GM23338 (cell line): ENCODE results near the gene TSPAN4. TPM values are rescaled to one million over a fixed set of nuclear protein-coding genes. Genes with fewer than 3 reads are reported as not detected.

Experiments used
- ATAC-seq: fragments of 200-7000 bp; cut with Tn5 transposase; 3 replicates; pipeline ENCODE4 v1.9.1; 2020
- DNase-seq: peaks from one replicate; pipeline ENCODE4 v3.0.0-alpha.2; 2015; ENCODE audit warnings: low spot score
- H2AFZ ChIP-seq: fragments of 200-600 bp; sonication (generic); 2 replicates; pipeline ENCODE4 v1.8.0; 2016; ENCODE audit warnings: antibody characterized with exemption, mild to moderate bottlenecking, moderate library complexity
- H3F3A ChIP-seq: fragments of 200-600 bp; sonication (generic); replicated peaks from 2 replicates; pipeline ENCODE4 v1.8.0; 2017; ENCODE audit warnings: antibody characterized with exemption, mixed run types, low read depth
- H3K27ac ChIP-seq: fragments of 200-600 bp; sonication (generic); 2 replicates; pipeline ENCODE4 v1.6.1; 2016; ENCODE audit warnings: low read depth
- H3K27me3 ChIP-seq: fragments of 200-600 bp; sonication (generic); 2 replicates; pipeline ENCODE4 v1.8.0; 2016; ENCODE audit warnings: mild to moderate bottlenecking, mixed run types, moderate library complexity; ENCODE audit not compliant: insufficient read depth
- H3K36me3 ChIP-seq: fragments of 200-600 bp; sonication (generic); 2 replicates; pipeline ENCODE4 v1.8.0; 2016; ENCODE audit warnings: mild to moderate bottlenecking; ENCODE audit not compliant: insufficient read depth
- H3K4me1 ChIP-seq: fragments of 200-600 bp; sonication (generic); 2 replicates; pipeline ENCODE4 v1.8.0; 2016; ENCODE audit warnings: mild to moderate bottlenecking, moderate library complexity; ENCODE audit not compliant: insufficient read depth
- H3K4me2 ChIP-seq: fragments of 200-600 bp; sonication (generic); 2 replicates; pipeline ENCODE4 v1.7.1; 2017; ENCODE audit warnings: mixed run types
- H3K4me3 ChIP-seq: fragments of 200-600 bp; sonication (generic); 2 replicates; pipeline ENCODE4 v1.6.1; 2016; ENCODE audit warnings: mixed run types
- H3K79me2 ChIP-seq: fragments of 200-600 bp; sonication (generic); replicated peaks from 2 replicates; pipeline ENCODE4 v1.8.0; 2017; ENCODE audit warnings: mild to moderate bottlenecking; ENCODE audit not compliant: insufficient read depth
- H3K9me2 ChIP-seq: fragments of 200-600 bp; sonication (generic); 2 replicates; pipeline ENCODE4 v1.8.0; 2017; ENCODE audit not compliant: insufficient read depth
- H4K20me1 ChIP-seq: fragments of 200-600 bp; sonication (generic); replicated peaks from 2 replicates; pipeline ENCODE4 v1.8.0; 2017; ENCODE audit warnings: mild to moderate bottlenecking; ENCODE audit not compliant: insufficient read depth
- H3K27ac Mint-ChIP-seq: 2 replicates; pipeline ENCODE4 v1.8.0; 2020; ENCODE audit warnings: inconsistent platforms, mild to moderate bottlenecking, moderate library complexity, mixed read lengths
- H3K27me3 Mint-ChIP-seq: 3 replicates; pipeline ENCODE4 v1.8.0; 2022; ENCODE audit warnings: low read depth, mild to moderate bottlenecking, moderate library complexity, mixed read lengths, inconsistent platforms; ENCODE audit not compliant: insufficient read depth, poor library complexity
- H3K36me3 Mint-ChIP-seq: 3 replicates; pipeline ENCODE4 v1.8.0; 2021; ENCODE audit warnings: low read depth, mild to moderate bottlenecking, inconsistent platforms, moderate library complexity, mixed read lengths
- H3K4me1 Mint-ChIP-seq: 3 replicates; pipeline ENCODE4 v1.8.0; 2020; ENCODE audit warnings: mild to moderate bottlenecking, inconsistent platforms, mixed read lengths
- H3K4me3 Mint-ChIP-seq: 3 replicates; pipeline ENCODE4 v1.8.0; 2021; ENCODE audit warnings: moderate library complexity, mild to moderate bottlenecking, inconsistent platforms, mixed read lengths
- H3K9me3 Mint-ChIP-seq: 3 replicates; pipeline ENCODE4 v1.8.0; 2020; ENCODE audit warnings: moderate library complexity, mild to moderate bottlenecking, inconsistent platforms, mixed read lengths
- EZH2 ChIP-seq: fragments of 200-600 bp; sonication (generic); IDR thresholded peaks from one replicate; pipeline ENCODE4 v1.8.0; 2017; ENCODE audit warnings: antibody characterized with exemption, mild to moderate bottlenecking, low read depth; ENCODE audit not compliant: unreplicated experiment
- EZH2phosphoT487 ChIP-seq: fragments of 200-600 bp; sonication (generic); IDR thresholded peaks from one replicate; pipeline ENCODE4 v1.8.1; 2018; ENCODE audit warnings: antibody characterized with exemption; ENCODE audit not compliant: unreplicated experiment
- NANOG ChIP-seq: IDR thresholded peaks from 2 replicates; pipeline ENCODE4 v1.6.1; 2016; ENCODE audit warnings: antibody characterized with exemption, borderline replicate concordance
- polyA plus RNA-seq: library from polyadenylated mRNA; unstranded; fragments of >200 nt; fragmentation: Nextera tagmentation; extraction: Ambion mirVana; gene quantifications from 2 replicates; pipeline ENCODE4 v1.2.1, GENCODE V29; 2016
- total RNA-seq: library from RNA; depleted of rRNA; stranded (reverse); fragments of >200 nt; shearing (Covaris generic); gene quantifications from 2 replicates; pipeline ENCODE4 v1.2.3, GENCODE V29; 2014
- TF ChIP-seq, protein P1 (sequence below): IDR thresholded peaks from one replicate; pipeline ENCODE4 v1.6.1; 2018; ENCODE audit warnings: antibody characterized with exemption; ENCODE audit not compliant: unreplicated experiment
- TF ChIP-seq, protein P2 (sequence below): fragments of 250-450 bp; sonication (Bioruptor Pico); IDR thresholded peaks from 2 replicates; pipeline ENCODE4 v1.5.0; 2020; ENCODE audit warnings: mild to moderate bottlenecking, moderate library complexity

The TSPAN4 gene
- total and polyA plus RNA-seq, 2 experiments from 2014 or later = 76.8 to 150 TPM

DNA sequence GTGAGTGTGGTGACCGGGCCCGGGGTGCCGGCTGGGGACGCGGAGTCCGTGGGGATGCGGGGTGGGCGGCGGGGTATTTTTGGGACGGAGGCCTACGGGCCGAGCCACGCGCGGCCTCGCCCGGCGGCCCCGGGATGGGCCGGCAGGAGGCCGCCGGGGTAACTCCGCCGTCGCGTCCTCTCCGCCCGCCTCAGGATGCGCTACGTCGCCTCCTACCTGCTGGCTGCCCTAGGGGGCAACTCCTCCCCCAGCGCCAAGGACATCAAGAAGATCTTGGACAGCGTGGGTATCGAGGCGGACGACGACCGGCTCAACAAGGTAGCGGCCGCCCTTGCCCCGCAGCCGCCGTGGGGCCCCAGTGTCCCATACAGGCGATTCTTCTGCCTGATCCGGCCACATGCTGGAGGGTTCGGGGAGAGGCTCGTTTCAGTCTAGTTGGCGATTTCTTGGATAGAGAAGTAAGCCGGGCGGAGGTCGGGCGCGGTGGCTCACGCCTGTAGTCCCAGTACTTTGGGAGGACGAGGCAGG lies 32.5 kb upstream of the TSPAN4 start:
- H3K4me1 ChIP-seq = peaks cover 13% of the 10 kb centered on the region
- H4K20me1 ChIP-seq = peaks cover 20% of the 10 kb centered on the region
- peak overlapping the region; percentile 99 for H3K4me2 ChIP-seq
- H3K4me3 ChIP-seq = peak overlapping the region; percentile 98
- peaks cover 22% of the 10 kb centered on the region for H3K36me3 ChIP-seq
- Mint-ChIP-seq H3K9me3 (peaks cover 5% of the 10 kb centered on the region; the same call in 1 of the 3 replicates), H3K27me3 (peaks cover 36% of the 10 kb centered on the region), H3K4me1 (peaks cover 24% of the 10 kb centered on the region), H3K36me3 (peaks cover 38% of the 10 kb centered on the region), H3K27ac (peak overlapping the region; percentile 93), H3K4me3 (peak overlapping the region; percentile 94)
- no peaks in the 10 kb centered on the region for H3K27me3 ChIP-seq
- H3K79me2 ChIP-seq = peaks cover 38% of the 10 kb centered on the region
- no peak for DNase-seq
- peak overlapping the region; percentile 86 for H3K27ac ChIP-seq
- no peaks in the 10 kb centered on the region for H3K9me2 ChIP-seq
- TF ChIP-seq, protein P1, sequence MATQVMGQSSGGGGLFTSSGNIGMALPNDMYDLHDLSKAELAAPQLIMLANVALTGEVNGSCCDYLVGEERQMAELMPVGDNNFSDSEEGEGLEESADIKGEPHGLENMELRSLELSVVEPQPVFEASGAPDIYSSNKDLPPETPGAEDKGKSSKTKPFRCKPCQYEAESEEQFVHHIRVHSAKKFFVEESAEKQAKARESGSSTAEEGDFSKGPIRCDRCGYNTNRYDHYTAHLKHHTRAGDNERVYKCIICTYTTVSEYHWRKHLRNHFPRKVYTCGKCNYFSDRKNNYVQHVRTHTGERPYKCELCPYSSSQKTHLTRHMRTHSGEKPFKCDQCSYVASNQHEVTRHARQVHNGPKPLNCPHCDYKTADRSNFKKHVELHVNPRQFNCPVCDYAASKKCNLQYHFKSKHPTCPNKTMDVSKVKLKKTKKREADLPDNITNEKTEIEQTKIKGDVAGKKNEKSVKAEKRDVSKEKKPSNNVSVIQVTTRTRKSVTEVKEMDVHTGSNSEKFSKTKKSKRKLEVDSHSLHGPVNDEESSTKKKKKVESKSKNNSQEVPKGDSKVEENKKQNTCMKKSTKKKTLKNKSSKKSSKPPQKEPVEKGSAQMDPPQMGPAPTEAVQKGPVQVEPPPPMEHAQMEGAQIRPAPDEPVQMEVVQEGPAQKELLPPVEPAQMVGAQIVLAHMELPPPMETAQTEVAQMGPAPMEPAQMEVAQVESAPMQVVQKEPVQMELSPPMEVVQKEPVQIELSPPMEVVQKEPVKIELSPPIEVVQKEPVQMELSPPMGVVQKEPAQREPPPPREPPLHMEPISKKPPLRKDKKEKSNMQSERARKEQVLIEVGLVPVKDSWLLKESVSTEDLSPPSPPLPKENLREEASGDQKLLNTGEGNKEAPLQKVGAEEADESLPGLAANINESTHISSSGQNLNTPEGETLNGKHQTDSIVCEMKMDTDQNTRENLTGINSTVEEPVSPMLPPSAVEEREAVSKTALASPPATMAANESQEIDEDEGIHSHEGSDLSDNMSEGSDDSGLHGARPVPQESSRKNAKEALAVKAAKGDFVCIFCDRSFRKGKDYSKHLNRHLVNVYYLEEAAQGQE = no peak
- no peak for TF ChIP-seq EZH2
- TF ChIP-seq EZH2phosphoT487 = no peak
- TF ChIP-seq, protein P2, sequence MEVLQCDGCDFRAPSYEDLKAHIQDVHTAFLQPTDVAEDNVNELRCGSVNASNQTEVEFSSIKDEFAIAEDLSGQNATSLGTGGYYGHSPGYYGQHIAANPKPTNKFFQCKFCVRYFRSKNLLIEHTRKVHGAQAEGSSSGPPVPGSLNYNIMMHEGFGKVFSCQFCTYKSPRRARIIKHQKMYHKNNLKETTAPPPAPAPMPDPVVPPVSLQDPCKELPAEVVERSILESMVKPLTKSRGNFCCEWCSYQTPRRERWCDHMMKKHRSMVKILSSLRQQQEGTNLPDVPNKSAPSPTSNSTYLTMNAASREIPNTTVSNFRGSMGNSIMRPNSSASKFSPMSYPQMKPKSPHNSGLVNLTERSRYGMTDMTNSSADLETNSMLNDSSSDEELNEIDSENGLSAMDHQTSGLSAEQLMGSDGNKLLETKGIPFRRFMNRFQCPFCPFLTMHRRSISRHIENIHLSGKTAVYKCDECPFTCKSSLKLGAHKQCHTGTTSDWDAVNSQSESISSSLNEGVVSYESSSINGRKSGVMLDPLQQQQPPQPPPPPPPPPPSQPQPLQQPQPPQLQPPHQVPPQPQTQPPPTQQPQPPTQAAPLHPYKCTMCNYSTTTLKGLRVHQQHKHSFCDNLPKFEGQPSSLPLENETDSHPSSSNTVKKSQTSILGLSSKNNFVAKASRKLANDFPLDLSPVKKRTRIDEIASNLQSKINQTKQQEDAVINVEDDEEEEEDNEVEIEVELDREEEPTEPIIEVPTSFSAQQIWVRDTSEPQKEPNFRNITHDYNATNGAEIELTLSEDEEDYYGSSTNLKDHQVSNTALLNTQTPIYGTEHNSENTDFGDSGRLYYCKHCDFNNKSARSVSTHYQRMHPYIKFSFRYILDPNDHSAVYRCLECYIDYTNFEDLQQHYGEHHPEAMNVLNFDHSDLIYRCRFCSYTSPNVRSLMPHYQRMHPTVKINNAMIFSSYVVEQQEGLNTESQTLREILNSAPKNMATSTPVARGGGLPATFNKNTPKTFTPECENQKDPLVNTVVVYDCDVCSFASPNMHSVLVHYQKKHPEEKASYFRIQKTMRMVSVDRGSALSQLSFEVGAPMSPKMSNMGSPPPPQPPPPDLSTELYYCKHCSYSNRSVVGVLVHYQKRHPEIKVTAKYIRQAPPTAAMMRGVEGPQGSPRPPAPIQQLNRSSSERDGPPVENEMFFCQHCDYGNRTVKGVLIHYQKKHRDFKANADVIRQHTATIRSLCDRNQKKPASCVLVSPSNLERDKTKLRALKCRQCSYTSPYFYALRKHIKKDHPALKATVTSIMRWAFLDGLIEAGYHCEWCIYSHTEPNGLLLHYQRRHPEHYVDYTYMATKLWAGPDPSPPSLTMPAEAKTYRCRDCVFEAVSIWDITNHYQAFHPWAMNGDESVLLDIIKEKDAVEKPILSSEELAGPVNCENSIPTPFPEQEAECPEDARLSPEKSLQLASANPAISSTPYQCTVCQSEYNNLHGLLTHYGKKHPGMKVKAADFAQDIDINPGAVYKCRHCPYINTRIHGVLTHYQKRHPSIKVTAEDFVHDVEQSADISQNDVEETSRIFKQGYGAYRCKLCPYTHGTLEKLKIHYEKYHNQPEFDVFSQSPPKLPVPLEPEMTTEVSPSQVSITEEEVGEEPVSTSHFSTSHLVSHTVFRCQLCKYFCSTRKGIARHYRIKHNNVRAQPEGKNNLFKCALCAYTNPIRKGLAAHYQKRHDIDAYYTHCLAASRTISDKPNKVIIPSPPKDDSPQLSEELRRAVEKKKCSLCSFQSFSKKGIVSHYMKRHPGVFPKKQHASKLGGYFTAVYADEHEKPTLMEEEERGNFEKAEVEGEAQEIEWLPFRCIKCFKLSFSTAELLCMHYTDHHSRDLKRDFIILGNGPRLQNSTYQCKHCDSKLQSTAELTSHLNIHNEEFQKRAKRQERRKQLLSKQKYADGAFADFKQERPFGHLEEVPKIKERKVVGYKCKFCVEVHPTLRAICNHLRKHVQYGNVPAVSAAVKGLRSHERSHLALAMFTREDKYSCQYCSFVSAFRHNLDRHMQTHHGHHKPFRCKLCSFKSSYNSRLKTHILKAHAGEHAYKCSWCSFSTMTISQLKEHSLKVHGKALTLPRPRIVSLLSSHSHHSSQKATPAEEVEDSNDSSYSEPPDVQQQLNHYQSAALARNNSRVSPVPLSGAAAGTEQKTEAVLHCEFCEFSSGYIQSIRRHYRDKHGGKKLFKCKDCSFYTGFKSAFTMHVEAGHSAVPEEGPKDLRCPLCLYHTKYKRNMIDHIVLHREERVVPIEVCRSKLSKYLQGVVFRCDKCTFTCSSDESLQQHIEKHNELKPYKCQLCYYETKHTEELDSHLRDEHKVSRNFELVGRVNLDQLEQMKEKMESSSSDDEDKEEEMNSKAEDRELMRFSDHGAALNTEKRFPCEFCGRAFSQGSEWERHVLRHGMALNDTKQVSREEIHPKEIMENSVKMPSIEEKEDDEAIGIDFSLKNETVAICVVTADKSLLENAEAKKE (CRISPR knock-in tag) = no peak
- no peak for TF ChIP-seq NANOG
- peaks cover 61% of the 10 kb centered on the region for H3F3A ChIP-seq
- no peak overlapping the region for H2AFZ ChIP-seq
- ATAC-seq = peak; percentile 1; the same call in 2 of the 3 replicates
